Measurements from ENCODE around the gene DLEC1.

The DLEC1 gene

DNA sequence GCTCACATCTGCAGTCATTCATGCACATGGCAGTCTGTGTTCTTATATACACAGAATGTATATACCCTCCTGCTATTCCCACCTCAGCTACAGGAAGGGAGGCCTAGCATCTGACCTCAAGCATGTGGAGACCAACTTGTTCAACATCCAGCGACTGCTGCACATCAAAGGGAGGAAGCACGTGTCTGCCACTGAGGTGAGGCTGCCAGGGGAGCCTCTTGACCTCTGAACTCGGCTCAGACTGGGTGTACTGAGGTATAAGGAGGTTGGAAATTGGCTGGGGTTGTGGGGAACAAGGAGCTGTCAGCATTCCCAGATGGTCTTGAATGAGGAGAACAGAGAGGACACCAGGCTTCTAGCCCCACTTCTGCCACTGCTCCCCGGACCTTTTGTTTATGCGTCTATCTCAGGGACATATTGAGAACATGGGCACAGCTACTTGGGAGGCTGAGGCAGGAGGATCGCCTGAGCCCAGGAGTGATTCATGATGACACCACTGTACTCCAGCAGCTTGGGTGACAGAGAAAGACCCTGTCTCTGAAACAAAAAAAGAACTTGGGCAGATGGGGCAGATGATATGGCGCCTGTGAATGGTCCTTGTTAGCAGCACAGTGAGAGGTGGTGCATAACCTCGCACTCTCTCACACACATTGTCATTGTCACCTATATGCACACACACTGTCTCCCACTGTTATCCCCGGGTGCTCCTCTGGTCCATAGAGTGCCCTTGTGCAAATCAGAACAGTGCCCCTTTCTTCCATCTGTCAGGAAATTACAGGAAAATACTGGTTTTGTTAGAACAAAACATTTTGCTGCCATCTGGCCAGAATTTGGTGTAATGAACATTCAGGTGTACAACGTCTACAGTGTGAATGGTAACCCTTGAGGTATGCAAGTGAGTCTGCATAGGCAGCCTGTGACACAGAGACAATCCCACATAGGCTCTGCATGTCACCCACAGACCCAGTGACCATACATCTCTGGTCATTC, 43.1 kb upstream of the DLEC1 start:
- TF ChIP-seq, protein P1, sequence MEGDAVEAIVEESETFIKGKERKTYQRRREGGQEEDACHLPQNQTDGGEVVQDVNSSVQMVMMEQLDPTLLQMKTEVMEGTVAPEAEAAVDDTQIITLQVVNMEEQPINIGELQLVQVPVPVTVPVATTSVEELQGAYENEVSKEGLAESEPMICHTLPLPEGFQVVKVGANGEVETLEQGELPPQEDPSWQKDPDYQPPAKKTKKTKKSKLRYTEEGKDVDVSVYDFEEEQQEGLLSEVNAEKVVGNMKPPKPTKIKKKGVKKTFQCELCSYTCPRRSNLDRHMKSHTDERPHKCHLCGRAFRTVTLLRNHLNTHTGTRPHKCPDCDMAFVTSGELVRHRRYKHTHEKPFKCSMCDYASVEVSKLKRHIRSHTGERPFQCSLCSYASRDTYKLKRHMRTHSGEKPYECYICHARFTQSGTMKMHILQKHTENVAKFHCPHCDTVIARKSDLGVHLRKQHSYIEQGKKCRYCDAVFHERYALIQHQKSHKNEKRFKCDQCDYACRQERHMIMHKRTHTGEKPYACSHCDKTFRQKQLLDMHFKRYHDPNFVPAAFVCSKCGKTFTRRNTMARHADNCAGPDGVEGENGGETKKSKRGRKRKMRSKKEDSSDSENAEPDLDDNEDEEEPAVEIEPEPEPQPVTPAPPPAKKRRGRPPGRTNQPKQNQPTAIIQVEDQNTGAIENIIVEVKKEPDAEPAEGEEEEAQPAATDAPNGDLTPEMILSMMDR (IDR thresholded peaks at IDR 0.05; ENCODE audit: low read depth, low read length), result no peak
- Histone ChIP-seq H3K27me3 (no peaks in the 10 kb centered on the region), H3K36me3 (no peaks in the 10 kb centered on the region), H3K4me1 (no peaks in the 10 kb centered on the region), H3K9me3 (no peaks in the 10 kb centered on the region), H3K4me3 (ENCODE audit: low read depth, low read length) (no peak overlapping the region)
- DNase-seq, result no peak

DNA sequence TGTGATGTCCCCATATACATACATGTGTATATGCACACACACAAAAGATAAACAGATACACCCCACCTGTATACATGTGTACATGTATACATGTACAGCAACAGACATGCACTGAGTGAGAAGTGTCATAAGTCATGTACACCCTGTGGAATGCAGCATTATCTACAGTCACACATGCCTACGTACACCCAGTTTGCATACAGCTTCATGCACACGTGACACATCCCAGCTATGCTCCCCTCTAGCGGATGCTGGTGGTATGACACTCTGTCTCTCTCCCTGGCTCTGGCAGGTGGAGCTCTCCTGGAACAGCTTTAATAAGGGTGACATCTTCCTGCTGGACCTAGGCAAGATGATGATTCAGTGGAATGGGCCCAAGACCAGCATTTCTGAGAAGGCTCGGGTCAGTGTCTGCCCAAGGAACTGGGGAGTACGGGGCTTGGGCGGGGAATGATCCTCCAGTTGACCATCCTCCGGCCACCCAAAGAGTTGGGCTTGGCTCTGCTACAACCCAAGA, 42.2 kb upstream of the DLEC1 start:
- TF ChIP-seq, protein P1 (IDR thresholded peaks at IDR 0.05; ENCODE audit: low read depth, low read length), result peak; percentile 78
- H3K36me3 ChIP-seq, result no peaks in the 10 kb centered on the region
- H3K4me3 ChIP-seq (ENCODE audit: low read depth, low read length), result no peak overlapping the region
- DNase-seq, result peak; percentile 66
- no peaks in the 10 kb centered on the region for H3K27me3 ChIP-seq
- H3K9me3 ChIP-seq, result no peaks in the 10 kb centered on the region
- no peaks in the 10 kb centered on the region for H3K4me1 ChIP-seq

DNA sequence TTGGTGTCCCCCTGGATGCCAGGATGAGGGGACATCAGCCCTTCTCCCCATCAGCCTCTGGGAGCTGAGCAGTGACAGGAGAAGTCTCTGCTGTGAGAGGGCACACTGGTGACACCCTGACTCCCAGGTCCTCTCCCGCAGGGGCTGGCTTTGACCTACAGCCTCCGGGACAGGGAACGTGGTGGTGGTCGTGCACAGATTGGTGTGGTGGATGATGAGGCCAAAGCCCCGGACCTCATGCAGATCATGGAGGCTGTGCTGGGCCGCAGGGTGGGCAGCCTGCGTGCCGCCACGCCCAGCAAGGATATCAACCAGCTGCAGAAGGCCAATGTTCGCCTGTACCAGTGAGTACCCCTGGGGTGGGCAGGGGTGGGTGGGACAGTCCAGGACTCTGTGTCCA, 41.7 kb upstream of the DLEC1 start:
- Histone ChIP-seq H3K36me3 (no peaks in the 10 kb centered on the region), H3K4me3 (ENCODE audit: low read depth, low read length) (no peak overlapping the region), H3K9me3 (no peaks in the 10 kb centered on the region), H3K4me1 (no peaks in the 10 kb centered on the region), H3K27me3 (no peaks in the 10 kb centered on the region)
- DNase-seq, result no peak
- TF ChIP-seq, protein P1 (IDR thresholded peaks at IDR 0.05; ENCODE audit: low read depth, low read length), result no peak

DNA sequence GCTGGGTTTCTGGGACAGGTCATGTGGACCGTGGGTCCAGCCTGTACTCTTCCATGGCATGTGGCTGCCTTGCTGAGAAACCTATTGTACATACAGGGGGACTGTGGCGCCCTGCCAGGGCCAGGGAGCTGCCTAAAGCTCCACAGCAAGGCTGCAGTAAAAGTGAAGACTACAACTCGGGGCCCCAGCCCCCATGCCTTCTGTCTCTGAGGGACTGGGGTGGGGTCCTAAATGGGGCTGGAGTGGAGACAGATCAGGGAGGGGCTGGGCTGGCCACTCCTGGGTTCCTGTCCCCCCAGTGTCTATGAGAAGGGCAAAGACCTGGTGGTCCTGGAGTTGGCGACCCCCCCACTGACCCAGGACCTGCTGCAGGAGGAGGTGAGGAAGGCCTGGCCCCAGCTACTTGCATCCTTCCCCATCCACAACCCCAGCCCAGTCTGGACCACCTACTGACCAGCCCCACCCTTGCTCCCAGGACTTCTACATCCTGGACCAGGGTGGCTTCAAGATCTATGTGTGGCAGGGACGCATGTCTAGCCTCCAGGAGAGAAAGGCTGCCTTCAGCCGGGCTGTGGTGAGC, 41.1 kb upstream of the DLEC1 start:
- Histone ChIP-seq H3K4me1 (no peaks in the 10 kb centered on the region), H3K36me3 (no peaks in the 10 kb centered on the region), H3K4me3 (ENCODE audit: low read depth, low read length) (no peak overlapping the region), H3K27me3 (no peaks in the 10 kb centered on the region), H3K9me3 (no peaks in the 10 kb centered on the region)
- DNase-seq, result no peak
- TF ChIP-seq, protein P1 (IDR thresholded peaks at IDR 0.05; ENCODE audit: low read depth, low read length), result no peak

DNA sequence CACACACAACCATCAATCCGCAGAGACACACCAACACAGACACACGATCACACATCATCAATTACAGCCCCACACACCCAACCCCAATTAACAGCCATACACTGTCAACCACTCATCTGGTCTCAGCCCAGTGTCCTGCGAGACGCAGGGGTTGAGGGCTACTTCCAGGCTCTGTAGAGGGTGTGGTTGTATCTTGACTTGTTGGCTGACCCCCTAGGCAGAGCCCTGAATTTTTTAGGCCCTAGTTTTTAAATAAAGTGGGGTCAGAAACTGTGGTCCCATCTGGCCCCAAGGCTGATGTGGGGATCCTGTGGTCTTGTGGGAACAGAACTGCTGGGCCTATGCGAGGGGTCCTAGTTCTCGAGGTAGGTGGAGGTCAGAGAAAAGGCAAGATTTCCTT, 39.2 kb upstream of the DLEC1 start:
- Histone ChIP-seq H3K4me1 (no peaks in the 10 kb centered on the region), H3K36me3 (no peaks in the 10 kb centered on the region), H3K9me3 (no peaks in the 10 kb centered on the region), H3K4me3 (ENCODE audit: low read depth, low read length) (no peak overlapping the region), H3K27me3 (no peaks in the 10 kb centered on the region)
- no peak for DNase-seq
- TF ChIP-seq, protein P1 (IDR thresholded peaks at IDR 0.05; ENCODE audit: low read depth, low read length), result no peak
